SKM-1 treated with dmso at 0.1 percent for 144 hours (cell line): ENCODE results near the gene DHDH.

ENCODE experiments used
- DNase-seq: peaks from one replicate; lab custom pipeline; 2025; ENCODE audit not compliant: unreplicated experiment; lab: John Stamatoyannopoulos, UW

DHDH gene

DNA sequence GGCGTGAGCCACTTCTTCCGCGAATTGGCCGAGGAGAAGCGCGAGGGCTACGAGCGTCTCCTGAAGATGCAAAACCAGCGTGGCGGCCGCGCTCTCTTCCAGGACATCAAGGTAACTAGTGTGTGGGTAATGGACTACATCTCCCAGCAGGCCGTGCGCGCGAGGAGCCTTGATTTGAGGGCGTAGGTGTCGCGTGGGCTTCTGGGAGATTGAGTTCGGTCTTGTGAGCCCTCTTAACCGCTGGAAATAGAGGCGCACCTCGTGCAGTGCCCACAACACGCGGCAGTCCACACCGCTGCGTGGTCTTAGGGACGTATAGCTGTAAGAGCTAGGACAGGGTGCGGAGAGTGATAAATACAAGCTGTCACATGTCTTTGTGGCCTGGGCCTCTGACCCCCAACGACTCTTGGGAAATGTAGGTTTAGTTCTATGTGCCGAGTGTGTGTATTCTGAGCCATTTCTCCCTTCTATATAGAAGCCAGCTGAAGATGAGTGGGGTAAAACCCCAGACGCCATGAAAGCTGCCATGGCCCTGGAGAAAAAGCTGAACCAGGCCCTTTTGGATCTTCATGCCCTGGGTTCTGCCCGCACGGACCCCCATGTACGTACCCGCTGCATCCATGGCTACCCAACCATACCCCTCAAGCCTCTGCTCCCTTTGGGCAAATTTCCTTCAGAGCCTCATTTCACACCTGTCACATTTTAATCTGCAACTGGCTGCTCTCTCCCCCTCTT lies 32.5 kb downstream of the DHDH start:
- DNase-seq = peak; percentile 19

DNA sequence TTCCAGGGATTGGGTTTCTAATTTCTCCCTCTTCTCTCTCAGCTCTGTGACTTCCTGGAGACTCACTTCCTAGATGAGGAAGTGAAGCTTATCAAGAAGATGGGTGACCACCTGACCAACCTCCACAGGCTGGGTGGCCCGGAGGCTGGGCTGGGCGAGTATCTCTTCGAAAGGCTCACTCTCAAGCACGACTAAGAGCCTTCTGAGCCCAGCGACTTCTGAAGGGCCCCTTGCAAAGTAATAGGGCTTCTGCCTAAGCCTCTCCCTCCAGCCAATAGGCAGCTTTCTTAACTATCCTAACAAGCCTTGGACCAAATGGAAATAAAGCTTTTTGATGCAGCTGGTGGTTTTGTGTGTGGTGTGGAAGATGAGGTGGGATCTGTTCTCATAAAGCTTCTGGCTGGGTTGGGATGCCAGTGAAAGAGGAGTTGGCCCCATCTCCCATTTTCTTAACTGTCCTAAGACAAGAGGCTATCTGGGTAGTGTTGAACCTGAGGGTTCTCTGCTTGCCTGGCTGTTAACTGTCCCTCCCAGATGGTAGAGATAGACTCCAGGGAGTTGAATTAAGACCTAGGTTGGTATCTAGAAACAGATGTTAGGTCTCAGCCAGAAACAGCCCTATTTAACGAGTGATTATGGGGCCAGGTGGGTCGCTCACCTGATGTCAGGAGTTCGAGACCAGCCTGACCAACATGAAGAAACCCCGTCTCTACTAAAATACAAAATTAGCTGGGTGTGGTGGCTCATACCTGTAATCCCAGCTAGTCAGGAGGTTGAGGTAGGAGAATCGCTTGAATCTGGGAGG lies 33.2 kb downstream of the DHDH start:
- DNase-seq = no peak

DNA sequence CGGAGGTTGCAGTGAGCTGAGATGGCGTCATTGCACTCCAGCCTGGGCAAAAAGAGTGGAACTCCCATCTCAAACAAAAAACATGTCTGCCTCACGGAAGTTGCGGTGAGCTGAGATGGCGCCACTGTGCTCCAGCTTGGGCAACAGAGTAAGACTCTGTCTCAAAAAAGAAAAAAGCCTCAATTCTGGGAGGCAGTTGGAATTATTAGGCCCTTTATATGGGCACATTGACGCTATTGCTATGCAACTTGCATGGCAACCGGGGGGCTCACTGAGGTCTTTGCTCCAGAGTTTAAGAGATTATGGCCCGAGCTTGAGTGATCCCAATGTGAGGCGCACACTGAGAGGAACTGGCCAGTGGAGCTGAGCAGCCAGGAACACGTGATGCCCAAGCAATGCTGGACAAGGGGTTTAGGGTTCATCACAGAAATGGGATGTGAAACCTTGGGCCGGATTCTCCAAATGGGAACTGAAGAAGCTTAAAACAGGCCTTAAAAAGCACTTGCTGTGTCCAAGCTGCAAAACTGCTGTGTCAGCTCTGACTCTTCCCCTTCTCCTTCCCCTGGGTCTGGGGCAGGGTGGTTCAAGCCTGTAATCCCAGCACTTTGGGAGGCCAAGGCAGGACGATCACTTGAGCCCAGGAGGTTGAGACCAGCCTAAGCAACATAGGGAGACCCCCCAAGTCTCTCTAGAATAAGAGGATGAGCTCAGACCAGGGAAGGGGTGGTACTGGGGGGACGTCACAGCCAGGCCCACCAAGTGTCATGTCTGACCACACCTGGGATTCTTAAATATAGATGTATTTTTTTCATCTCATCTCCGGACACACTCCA lies 34.1 kb downstream of the DHDH start:
- peak; percentile 58 for DNase-seq

DNA sequence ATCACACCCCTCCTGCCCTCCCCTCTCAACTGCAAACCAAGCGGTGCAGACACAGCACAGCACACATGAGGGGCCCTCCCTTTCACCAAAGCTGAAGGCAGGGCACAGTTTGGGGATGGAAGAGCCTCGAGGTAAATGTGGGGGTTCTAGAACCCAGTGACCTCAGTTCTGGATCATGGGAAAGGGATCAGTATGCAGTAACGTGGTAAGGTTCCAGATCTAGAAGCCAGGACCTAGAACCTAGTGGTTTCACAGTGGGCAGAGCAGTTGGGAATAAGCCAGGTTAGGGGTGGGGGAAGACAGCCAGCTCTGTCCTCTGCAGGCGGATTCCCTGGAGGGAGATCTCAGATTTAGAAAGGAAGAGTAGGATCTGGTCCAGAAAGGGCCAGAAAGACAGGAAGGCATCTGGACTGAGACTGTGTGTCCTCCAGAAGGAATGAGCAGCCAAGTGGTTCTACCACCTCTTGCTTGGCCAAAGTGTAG lies 34.7 kb downstream of the DHDH start:
- DNase-seq = no peak

DNA sequence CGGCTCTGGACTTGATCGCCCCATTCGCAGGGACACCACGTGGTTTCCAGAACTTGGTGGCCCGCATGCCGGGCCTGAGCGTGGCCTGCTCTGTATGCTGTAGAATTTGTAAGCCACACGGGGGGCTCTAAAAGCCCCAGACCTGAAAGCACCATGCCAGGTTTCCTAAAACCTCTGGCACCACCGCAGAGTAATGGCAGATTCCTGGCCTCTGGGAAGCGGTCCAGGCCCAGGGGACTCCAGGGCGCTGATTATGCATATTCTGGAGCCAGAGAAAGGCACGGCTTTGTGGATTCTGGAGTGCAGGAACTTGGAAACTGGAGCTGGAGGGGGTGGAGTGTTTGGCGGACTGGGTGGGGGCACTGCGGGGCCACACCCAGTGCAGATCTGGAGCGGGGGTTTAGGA lies 35.3 kb downstream of the DHDH start:
- no peak for DNase-seq

DNA sequence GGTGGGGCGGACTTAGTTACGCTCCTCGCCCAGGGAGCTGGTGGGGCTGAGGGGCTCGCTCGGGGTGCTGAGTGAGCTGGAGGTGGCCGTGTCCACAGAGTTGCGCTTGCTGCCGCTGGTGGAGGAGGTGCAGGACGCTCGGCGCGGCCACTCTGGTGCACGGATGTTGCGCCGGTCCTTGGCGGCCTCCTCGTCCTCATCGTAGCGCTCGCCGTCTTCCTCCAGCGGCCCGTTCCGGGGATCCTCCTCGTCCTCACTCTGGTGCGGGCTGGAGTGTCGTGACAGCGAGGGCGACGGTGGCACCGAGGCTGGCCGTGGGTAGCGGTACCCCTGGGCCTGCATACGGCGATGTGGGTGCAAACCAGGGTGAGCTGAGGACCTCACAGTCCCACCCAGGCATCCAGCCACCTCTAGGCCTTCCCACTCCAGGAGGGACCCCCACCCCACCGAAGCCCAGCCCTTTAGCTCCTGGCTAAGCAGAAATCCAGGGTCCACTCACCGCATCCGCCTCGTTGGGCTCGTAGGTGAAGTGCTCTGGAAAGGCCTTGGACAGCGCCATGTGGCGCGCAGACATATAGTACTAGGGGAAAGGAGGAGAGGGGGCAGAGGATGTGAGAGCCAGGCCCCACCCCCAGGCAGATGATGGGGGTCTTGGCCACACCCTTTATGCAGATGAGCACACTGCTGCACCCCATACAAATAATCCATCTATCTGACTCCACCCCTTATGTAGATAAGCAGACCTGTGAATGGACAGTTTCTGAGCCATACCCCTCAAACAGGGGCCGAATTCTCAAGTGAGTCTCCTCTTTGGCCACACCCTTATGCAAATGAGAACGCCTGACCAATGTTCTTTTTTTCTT lies 36.0 kb downstream of the DHDH start:
- no peak for DNase-seq

DNA sequence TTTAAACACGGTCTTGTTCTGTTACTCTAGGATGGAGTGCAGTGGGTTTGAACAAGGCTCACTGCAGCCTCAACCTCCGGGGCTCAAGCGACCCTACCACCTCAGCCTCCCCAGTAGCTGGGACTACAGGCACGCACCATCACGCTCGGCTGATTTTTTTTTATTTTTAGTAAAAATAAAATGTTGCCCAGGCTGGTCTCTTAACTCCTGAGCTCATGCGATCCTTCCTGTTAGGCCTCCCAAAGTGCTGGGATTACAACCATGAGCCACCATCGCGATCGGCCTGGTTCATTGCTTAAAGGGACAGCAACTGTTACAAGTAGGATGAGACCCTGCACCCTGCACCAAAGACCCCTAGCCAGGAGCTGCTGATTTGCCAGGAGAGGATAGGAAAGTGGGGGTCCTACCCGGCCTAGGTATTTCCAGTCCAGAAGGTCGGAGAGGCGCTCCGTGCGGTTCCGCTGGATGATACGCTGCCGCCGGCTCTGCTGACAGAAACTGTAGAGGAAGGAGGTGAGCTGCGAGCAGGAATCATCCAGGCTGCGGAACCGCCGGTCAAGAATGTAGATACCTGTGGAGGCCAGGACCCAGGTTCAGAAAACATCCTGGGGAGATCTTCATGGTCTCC lies 36.8 kb downstream of the DHDH start:
- DNase-seq = no peak

DNA sequence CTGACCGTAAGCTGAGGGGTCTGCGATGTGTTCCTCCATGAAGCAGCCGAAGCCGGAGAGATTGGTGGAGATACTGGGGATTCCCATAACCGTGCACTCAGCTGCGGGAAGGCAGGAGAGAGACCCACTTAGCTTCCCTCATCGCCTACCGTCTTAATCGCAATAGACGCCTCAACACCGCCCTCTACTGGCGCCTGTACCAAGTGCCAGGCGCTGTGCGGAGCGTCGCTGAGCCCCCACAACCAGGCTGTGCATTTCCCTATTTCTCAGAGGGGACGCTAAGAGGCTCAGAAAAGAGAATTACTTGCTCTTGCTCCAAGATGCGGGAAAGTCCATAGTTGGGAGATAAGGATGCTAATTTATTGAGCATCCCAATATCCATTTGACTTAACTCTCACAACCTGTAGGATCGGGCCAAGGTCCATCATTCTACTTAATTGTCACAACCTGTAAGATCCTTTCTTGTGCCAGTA lies 37.5 kb downstream of the DHDH start:
- DNase-seq = no peak

DNA sequence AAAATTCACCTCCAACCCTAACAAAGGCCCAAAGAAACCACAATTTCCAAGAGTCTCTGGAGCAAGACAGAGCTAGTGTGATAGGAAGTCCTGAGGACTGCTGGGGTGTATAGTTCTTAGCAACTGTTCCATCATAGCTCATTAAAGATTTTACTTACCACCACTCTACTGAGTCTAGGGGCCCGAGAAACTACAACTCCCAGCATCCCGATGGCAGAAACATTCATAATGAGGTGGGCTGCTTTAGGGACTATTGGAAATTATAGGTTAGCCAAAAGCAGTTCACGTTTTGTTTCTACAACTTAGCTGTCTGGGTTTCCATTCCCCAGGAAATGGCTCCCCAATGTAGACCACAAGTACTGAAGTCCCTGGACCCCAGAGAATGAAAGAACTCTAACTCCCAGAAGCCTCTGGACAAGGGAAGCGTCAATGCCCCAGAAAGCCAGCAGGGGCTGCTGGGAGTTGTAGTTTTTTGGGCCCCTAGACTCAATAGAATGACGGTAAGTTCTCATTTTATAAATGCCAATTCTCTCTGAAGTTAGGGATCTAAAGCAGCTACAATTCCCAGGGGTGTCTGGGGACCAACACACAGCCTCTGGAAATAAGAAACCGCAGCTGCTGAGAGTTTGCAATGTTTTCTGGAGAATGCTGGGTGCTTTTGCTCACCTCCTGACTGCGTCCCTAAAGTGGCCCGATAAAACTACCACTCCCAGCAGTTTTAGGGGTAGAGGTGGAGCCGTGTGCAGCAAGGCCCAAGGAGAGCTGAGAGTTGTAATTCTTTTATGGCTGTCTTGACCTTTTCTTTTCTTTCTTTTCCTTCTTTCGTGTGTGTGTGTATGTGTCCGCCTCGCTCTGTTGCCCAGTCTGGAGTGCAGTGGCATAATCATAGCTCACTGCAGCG lies 42.7 kb downstream of the DHDH start:
- DNase-seq = no peak

DNA sequence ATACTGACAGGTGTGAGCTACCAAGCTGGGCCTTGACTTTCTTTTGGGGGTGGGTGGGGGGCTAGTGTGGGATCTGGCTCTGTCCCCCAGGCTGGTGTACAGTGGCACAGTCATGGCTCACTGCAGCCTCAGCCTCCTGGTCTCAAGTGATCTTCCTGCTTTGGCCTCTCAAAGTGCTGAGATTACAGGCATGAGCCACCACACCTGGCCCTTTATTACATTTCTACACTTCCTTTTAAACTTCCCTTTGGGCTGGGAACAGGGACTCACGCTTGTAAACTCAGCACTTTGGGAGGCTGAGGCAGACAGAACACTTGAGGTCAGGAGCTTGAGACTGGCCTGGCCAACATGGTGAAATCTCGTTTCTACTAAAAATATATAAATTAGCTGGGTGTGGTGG lies 43.6 kb downstream of the DHDH start:
- no peak for DNase-seq

DNA sequence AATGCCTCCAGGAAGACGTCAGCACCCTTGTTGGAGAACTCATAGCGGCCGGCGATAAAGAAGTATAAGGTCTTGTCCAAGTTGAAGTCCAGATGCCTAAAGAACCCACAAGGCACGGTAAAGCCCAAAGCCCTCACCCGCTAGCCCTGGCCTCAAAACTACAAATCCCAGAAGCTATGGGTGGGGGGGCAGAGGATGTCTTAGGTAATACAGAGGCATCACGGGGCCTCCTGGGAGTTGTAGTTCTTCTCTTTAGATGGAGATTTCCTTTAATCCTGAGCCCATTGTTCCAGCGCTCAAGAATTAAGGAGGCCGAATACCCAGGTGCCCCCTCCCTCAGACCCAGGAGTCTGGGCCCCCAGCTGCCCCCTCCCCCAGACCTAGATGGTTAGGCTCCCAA lies 48.8 kb downstream of the DHDH start:
- no peak for DNase-seq

DNA sequence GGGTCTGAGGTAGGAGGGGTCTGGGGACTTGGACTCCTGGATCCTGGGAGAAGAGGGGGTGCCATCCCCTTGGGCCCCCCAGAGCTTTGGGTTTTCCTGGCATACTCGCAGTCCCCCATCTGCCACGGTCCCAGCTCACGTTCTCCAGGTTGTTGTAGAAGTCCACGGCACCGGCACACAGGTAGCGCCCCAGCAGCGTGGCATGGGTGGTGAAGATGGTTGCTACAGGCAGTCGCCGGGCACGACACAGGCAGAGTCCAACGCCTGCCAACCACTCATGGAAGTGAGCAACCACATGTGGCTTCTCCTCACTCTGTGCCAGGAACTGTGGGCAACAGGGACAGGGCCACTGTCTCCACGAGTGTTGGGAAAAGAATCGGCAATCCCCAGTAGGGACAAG lies 52.2 kb downstream of the DHDH start:
- DNase-seq = no peak

DNA sequence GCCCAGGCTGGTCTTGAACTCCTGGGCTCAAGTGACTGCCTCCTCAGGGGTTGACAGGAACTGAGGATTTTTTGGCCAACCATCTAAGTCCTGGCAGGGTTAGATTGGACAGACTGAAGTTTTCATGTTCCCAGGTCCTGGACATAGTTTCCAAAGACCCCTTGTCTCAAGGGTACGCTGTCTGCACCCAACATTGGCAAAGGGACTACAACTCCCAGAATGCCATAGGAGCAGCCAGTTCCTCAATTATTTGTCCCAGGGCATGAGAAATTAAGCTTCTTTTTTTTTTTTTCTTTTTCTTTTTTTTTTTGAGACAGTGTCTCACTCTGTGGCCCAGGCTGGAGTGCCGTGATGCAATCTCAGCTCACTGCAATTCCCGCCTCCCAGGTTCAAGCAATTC lies 52.7 kb downstream of the DHDH start:
- DNase-seq = no peak

DNA sequence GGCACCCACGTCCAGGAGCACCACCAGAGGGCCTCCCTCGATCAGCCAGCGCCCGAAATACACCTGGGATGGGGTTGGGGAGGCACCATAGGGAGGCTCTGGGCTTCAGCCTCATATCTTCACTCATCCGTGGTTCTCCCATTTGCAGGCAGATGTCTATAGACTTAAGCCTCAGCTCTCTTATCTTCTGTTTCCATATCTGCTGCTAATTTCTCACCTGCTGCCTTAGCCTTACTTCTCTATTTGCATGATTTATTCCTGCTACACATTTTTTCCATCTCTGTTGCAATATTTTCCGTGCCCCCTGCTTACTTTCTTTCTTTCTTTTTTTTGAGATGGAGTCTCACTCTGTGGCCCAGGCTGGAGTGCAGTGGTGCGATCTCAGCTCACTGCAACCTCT lies 53.8 kb downstream of the DHDH start:
- DNase-seq = no peak

DNA sequence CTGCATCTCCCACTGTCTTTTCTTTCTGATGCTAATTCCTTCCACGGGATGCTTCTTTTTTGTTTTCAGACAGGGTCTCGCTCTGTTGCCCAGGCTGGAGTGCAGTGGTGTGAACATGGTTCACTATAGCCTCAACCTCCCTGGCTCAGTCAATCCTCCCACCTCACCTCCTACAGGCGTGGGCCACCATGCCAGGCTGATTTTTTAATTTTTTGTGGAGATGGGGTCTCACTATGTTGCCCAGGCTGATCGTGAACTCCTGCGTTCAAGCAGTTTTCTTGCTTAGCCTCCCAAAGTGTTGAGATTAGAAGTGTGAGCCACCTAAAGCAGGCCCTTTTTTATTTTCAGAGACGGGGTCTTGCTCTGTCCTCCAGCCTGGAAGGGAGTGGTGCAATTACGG lies 54.8 kb downstream of the DHDH start:
- DNase-seq = no peak

DNA sequence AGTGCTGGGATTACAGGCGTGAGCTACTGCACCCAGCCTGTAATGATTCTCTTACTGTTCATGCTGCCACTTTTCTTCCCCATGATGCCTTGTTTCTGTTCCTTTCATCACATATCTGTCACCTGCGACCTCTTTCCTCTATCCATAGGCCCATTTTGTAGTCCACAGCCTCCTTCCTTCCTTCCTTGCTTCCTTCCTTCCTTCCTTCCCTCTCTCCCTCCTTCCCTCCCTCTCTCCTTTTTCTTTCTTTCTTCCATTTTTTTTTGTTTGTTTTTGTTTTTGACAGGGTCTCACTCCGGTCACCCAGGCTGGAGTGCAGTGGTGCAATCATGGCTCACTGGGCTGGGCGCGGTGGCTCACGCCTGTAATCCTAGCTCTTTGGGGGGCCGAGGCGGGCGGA lies 55.4 kb downstream of the DHDH start:
- DNase-seq = no peak

DNA sequence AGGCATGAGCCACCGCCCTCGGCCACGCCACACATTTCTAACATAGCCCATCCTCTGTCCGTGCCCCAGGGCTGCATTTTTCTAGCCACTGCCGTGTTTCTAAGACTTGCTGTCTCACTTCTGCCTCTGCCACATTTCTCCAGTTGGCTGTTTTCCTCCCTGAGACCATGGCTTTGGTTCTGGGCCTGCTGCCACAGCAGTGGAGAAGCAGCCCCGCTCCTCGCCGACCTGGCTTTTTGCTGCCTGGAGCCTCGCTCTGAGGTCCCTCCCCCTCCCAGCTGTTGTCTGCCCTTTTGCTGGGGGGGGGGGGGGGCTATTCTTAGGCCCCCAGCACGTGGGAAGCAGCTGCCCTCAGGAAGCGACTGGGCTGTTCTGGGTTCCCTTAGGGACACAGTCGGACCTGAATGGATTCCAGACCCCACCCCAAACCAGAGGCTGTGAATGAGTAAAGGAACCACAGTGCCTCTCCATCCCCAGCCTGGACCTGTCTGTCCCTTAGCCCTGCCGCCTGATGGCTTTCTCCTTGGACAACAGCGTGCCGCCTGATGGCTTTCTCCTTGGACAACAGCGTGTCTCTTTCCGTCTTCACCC lies 56.3 kb downstream of the DHDH start:
- DNase-seq = no peak

DNA sequence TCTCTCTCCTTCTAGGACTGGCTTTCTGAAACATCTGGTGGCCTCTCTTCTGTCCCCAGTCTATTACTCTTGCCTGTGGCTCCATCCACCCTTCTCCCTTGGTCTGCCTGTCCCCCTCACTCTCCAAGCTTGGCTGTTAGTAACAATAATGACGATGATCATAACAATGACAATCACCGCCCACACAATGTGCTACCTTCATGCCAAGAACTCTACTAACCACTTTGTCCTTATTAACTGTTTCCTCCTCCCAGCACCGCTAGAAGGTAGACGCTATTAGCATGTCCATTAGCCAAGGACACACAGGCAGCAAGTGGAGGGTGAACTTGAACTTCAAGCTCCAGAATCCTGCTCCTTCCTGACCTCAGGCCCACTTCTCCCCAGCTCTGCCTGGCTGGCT lies 56.9 kb downstream of the DHDH start:
- no peak for DNase-seq
